Osteocyte (in vitro differentiated cells): ENCODE measurements around the gene ZNF784. TPM values are rescaled to one million over a fixed set of nuclear protein-coding genes. Genes with fewer than 3 reads are reported as not detected.

Experiments used
- DNase-seq: peaks from one replicate; pipeline ENCODE4 v3.0.0; 2021; ENCODE audit warnings: mixed read lengths; ENCODE audit not compliant: unreplicated experiment; ENCODE audit errors: extremely low spot score
- H3K27ac Mint-ChIP-seq: one replicate; pipeline ENCODE4 v1.8.0; 2021; ENCODE audit warnings: mild to moderate bottlenecking, mixed read lengths; ENCODE audit not compliant: unreplicated experiment
- H3K27me3 Mint-ChIP-seq: one replicate; pipeline ENCODE4 v1.8.0; 2021; ENCODE audit warnings: mixed read lengths; ENCODE audit not compliant: unreplicated experiment
- H3K36me3 Mint-ChIP-seq: one replicate; pipeline ENCODE4 v1.8.0; 2021; ENCODE audit warnings: mixed read lengths; ENCODE audit not compliant: unreplicated experiment
- H3K4me1 Mint-ChIP-seq: one replicate; pipeline ENCODE4 v1.8.0; 2021; ENCODE audit warnings: mixed read lengths; ENCODE audit not compliant: unreplicated experiment
- H3K4me3 Mint-ChIP-seq: one replicate; pipeline ENCODE4 v1.8.0; 2021; ENCODE audit warnings: mild to moderate bottlenecking, moderate library complexity, mixed read lengths; ENCODE audit not compliant: unreplicated experiment
- H3K9me3 Mint-ChIP-seq: one replicate; pipeline ENCODE4 v1.8.0; 2021; ENCODE audit warnings: mixed read lengths; ENCODE audit not compliant: unreplicated experiment
- CTCF ChIP-seq: fragments of 200-600 bp; sonication (generic); IDR thresholded peaks from 2 replicates; pipeline ENCODE4 v1.5.0; 2021; ENCODE audit warnings: antibody characterized with exemption, mild to moderate bottlenecking, moderate library complexity
- total RNA-seq: library from RNA; stranded (reverse); gene quantifications from 2 replicates; pipeline ENCODE4 v1.2.1, GENCODE V29; 2021

The ZNF784 gene
- total RNA-seq, 1 donor from 2014 or later: 9.6 TPM

- H3K36me3 Mint-ChIP-seq: peaks cover 36% of the 10 kb centered on the region
- no peak overlapping the region for H3K27ac Mint-ChIP-seq
Observed at GRCh38 chr19:55667511-55667910, 43.1 kb upstream of the ZNF784 start.

GRCh38 chr19:55667006-55667381 is 42.6 kb upstream of the ZNF784 start:
- no peak for DNase-seq
- no peak for TF ChIP-seq CTCF
- H3K27me3 Mint-ChIP-seq: no peaks in the 10 kb centered on the region
- peaks cover 38% of the 10 kb centered on the region for H3K36me3 Mint-ChIP-seq
- no peak overlapping the region for H3K4me3 Mint-ChIP-seq
- no peak overlapping the region for H3K27ac Mint-ChIP-seq
- H3K9me3 Mint-ChIP-seq: no peaks in the 10 kb centered on the region
- H3K4me1 Mint-ChIP-seq: peaks cover 9% of the 10 kb centered on the region

More at GRCh38 chr19:55667511-55667910, 43.1 kb upstream of the ZNF784 start:
- H3K27me3 Mint-ChIP-seq: no peaks in the 10 kb centered on the region
- no peak for DNase-seq
- H3K4me3 Mint-ChIP-seq: no peak overlapping the region
- TF ChIP-seq CTCF: no peak
- H3K9me3 Mint-ChIP-seq: no peaks in the 10 kb centered on the region
- peaks cover 12% of the 10 kb centered on the region for H3K4me1 Mint-ChIP-seq

- Mint-ChIP-seq H3K27ac (no peak overlapping the region), H3K4me1 (peaks cover 6% of the 10 kb centered on the region), H3K27me3 (no peaks in the 10 kb centered on the region), H3K36me3 (peaks cover 40% of the 10 kb centered on the region), H3K9me3 (no peaks in the 10 kb centered on the region), H3K4me3 (no peak overlapping the region)
- TF ChIP-seq CTCF: no peak
- DNase-seq: no peak
Observed at GRCh38 chr19:55666343-55667005, 42.1 kb upstream of the ZNF784 start.

GRCh38 chr19:55663846-55664536 is 39.6 kb upstream of the ZNF784 start:
- H3K4me3 Mint-ChIP-seq: no peak overlapping the region
- DNase-seq: no peak
- H3K9me3 Mint-ChIP-seq: no peaks in the 10 kb centered on the region
- H3K27me3 Mint-ChIP-seq: no peaks in the 10 kb centered on the region
- H3K36me3 Mint-ChIP-seq: peaks cover 35% of the 10 kb centered on the region
- peaks cover 7% of the 10 kb centered on the region for H3K4me1 Mint-ChIP-seq
- no peak overlapping the region for H3K27ac Mint-ChIP-seq
- TF ChIP-seq CTCF: no peak

- no peak for TF ChIP-seq CTCF
- no peak overlapping the region for H3K4me3 Mint-ChIP-seq
- DNase-seq: no peak
Observed at GRCh38 chr19:55661826-55662225, 37.5 kb upstream of the ZNF784 start.

More at GRCh38 chr19:55661826-55662225, 37.5 kb upstream of the ZNF784 start:
- Mint-ChIP-seq H3K36me3 (peaks cover 32% of the 10 kb centered on the region), H3K27me3 (no peaks in the 10 kb centered on the region), H3K4me1 (peaks cover 20% of the 10 kb centered on the region), H3K27ac (no peak overlapping the region), H3K9me3 (no peaks in the 10 kb centered on the region)
